ENCODE data around the gene ADARB1.

DNA sequence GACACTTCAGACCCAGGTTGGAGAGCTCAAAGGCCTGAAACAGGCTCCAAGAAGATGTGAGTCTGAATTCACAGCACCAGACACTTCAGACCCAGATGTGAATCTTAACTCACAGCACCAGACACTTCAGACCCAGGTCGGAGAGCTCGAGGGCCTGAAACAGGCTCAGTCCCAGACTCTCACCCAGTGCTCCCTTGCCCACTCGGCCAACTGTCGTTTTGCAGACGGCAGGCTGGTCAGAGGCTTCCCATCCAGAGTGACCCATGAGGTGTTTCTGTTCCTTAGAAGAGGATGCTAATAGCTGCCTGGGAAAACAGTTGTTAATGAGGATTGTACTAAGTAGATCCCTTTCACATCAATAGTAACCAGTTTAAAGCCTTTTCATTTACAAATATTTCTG, 88.4 kb downstream of the ADARB1 start:
- TF ChIP-seq FOXP1 (CRISPR knock-in tag; IDR thresholded peaks at IDR 0.05; ENCODE audit: borderline replicate concordance) (no peak), NFYB (CRISPR knock-in tag; conservative IDR thresholded peaks at IDR 0.05; ENCODE audit: low read depth) (no peak), ZNF423 (CRISPR knock-in tag; IDR thresholded peaks at IDR 0.05) (no peak)
- TF ChIP-seq, protein P1, sequence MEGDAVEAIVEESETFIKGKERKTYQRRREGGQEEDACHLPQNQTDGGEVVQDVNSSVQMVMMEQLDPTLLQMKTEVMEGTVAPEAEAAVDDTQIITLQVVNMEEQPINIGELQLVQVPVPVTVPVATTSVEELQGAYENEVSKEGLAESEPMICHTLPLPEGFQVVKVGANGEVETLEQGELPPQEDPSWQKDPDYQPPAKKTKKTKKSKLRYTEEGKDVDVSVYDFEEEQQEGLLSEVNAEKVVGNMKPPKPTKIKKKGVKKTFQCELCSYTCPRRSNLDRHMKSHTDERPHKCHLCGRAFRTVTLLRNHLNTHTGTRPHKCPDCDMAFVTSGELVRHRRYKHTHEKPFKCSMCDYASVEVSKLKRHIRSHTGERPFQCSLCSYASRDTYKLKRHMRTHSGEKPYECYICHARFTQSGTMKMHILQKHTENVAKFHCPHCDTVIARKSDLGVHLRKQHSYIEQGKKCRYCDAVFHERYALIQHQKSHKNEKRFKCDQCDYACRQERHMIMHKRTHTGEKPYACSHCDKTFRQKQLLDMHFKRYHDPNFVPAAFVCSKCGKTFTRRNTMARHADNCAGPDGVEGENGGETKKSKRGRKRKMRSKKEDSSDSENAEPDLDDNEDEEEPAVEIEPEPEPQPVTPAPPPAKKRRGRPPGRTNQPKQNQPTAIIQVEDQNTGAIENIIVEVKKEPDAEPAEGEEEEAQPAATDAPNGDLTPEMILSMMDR (IDR thresholded peaks at IDR 0.05) = no peak
- TF ChIP-seq, protein P2, sequence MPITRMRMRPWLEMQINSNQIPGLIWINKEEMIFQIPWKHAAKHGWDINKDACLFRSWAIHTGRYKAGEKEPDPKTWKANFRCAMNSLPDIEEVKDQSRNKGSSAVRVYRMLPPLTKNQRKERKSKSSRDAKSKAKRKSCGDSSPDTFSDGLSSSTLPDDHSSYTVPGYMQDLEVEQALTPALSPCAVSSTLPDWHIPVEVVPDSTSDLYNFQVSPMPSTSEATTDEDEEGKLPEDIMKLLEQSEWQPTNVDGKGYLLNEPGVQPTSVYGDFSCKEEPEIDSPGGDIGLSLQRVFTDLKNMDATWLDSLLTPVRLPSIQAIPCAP (CRISPR knock-in tag; IDR thresholded peaks at IDR 0.05) = no peak
- TF ChIP-seq, protein P3, sequence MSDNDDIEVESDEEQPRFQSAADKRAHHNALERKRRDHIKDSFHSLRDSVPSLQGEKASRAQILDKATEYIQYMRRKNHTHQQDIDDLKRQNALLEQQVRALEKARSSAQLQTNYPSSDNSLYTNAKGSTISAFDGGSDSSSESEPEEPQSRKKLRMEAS (CRISPR knock-in tag; IDR thresholded peaks at IDR 0.05) = no peak
- TF ChIP-seq, protein P4, sequence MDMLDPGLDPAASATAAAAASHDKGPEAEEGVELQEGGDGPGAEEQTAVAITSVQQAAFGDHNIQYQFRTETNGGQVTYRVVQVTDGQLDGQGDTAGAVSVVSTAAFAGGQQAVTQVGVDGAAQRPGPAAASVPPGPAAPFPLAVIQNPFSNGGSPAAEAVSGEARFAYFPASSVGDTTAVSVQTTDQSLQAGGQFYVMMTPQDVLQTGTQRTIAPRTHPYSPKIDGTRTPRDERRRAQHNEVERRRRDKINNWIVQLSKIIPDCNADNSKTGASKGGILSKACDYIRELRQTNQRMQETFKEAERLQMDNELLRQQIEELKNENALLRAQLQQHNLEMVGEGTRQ (CRISPR knock-in tag; IDR thresholded peaks at IDR 0.05) = no peak
- TF ChIP-seq, protein P5, sequence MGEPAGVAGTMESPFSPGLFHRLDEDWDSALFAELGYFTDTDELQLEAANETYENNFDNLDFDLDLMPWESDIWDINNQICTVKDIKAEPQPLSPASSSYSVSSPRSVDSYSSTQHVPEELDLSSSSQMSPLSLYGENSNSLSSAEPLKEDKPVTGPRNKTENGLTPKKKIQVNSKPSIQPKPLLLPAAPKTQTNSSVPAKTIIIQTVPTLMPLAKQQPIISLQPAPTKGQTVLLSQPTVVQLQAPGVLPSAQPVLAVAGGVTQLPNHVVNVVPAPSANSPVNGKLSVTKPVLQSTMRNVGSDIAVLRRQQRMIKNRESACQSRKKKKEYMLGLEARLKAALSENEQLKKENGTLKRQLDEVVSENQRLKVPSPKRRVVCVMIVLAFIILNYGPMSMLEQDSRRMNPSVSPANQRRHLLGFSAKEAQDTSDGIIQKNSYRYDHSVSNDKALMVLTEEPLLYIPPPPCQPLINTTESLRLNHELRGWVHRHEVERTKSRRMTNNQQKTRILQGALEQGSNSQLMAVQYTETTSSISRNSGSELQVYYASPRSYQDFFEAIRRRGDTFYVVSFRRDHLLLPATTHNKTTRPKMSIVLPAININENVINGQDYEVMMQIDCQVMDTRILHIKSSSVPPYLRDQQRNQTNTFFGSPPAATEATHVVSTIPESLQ (CRISPR knock-in tag; IDR thresholded peaks at IDR 0.05) = no peak

Measured in WTC11 (cell line).